ENCODE measurements around the gene TPSAB1.
"Not testable (repeated sequence)": the region's sequence is repeated elsewhere in the genome, so short reads cannot be mapped to it uniquely, and the experiment has no call there.

DNA sequence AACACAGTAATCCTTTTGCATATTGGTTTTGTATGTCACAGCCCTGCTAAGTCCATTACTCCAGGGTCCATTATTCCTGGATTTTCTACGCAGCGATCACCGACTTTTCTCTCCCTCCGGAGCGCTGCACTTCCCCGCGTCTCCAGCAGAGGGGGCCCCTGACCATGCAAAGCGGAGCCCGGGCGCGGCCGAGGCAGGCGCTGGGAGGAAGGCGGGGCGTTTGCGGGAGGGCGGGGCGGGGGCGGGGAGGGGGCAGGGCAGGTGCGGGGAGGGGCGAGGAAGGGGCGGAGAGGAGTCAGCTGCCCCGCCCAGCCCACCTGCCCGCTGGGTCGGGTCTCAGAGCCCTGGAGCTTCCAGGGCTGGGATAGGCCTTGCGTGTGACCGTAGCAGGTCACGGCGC, 3.8 kb upstream of the TPSAB1 start:
- TF ChIP-seq, protein P1, sequence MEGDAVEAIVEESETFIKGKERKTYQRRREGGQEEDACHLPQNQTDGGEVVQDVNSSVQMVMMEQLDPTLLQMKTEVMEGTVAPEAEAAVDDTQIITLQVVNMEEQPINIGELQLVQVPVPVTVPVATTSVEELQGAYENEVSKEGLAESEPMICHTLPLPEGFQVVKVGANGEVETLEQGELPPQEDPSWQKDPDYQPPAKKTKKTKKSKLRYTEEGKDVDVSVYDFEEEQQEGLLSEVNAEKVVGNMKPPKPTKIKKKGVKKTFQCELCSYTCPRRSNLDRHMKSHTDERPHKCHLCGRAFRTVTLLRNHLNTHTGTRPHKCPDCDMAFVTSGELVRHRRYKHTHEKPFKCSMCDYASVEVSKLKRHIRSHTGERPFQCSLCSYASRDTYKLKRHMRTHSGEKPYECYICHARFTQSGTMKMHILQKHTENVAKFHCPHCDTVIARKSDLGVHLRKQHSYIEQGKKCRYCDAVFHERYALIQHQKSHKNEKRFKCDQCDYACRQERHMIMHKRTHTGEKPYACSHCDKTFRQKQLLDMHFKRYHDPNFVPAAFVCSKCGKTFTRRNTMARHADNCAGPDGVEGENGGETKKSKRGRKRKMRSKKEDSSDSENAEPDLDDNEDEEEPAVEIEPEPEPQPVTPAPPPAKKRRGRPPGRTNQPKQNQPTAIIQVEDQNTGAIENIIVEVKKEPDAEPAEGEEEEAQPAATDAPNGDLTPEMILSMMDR (IDR thresholded peaks at IDR 0.05): not testable (repeated sequence)
- not testable (repeated sequence) for TF ChIP-seq POLR2A, POLR2AphosphoS5, EP300 (IDR thresholded peaks at IDR 0.05)

Measured in upper lobe of left lung (tissue), 4 donors.